GM19372 (cell line): ENCODE results near the gene IL17D.

Experiments used
- ATAC-seq: cut with Tn5 transposase; IDR thresholded peaks from one replicate; pipeline ENCODE4 v1.9.1; 2021; ENCODE audit warnings: mild to moderate bottlenecking, low read depth, moderate library complexity; ENCODE audit not compliant: unreplicated experiment

The IL17D gene

GRCh38 chr13:20686863-20687579 lies 16.5 kb upstream of the IL17D start:
- no peak for ATAC-seq

GRCh38 chr13:20689291-20689690 lies 14.2 kb upstream of the IL17D start:
- ATAC-seq: no peak

- no peak for ATAC-seq
These were observed 11.9 kb upstream of the IL17D start for GRCh38 chr13:20691616-20692015.

- no peak for ATAC-seq
These were observed 7.4 kb upstream of the IL17D start for GRCh38 chr13:20696073-20696472.

GRCh38 chr13:20699715-20700114 lies 3.8 kb upstream of the IL17D start:
- no peak for ATAC-seq

GRCh38 chr13:20700288-20700687 lies 3.2 kb upstream of the IL17D start:
- ATAC-seq: no peak

- ATAC-seq: no peak
These were observed 2.0 kb upstream of the IL17D start for GRCh38 chr13:20701461-20701860.

- ATAC-seq: no peak
These were observed 977 bp upstream of the IL17D start for GRCh38 chr13:20702530-20702914.

- ATAC-seq: peak; percentile 93
These were observed 420 bp downstream of the IL17D start for GRCh38 chr13:20703780-20704458.

GRCh38 chr13:20704459-20705069 lies 1.1 kb downstream of the IL17D start:
- no peak for ATAC-seq

- no peak for ATAC-seq
These were observed 3.2 kb downstream of the IL17D start for GRCh38 chr13:20706661-20707060.

GRCh38 chr13:20708216-20708615 lies 4.7 kb downstream of the IL17D start:
- no peak for ATAC-seq

- ATAC-seq: no peak
These were observed 5.9 kb downstream of the IL17D start for GRCh38 chr13:20709369-20709768.

GRCh38 chr13:20709782-20710181 lies 6.3 kb downstream of the IL17D start:
- no peak for ATAC-seq

- no peak for ATAC-seq
These were observed 8.0 kb downstream of the IL17D start for GRCh38 chr13:20711301-20712044.

GRCh38 chr13:20713014-20713376 lies 9.5 kb downstream of the IL17D start:
- ATAC-seq: no peak

- ATAC-seq: no peak
These were observed 10.3 kb downstream of the IL17D start for GRCh38 chr13:20713751-20714150.

- no peak for ATAC-seq
These were observed 10.7 kb downstream of the IL17D start for GRCh38 chr13:20714161-20714560.

- ATAC-seq: no peak
These were observed 11.2 kb downstream of the IL17D start for GRCh38 chr13:20714563-20715329.

GRCh38 chr13:20715330-20715712 lies 11.8 kb downstream of the IL17D start:
- no peak for ATAC-seq
